Thyroid gland (tissue), 4 donors: ENCODE results near the gene NAV2. TPM values are rescaled to one million over a fixed set of nuclear protein-coding genes. Genes with fewer than 3 reads are reported as not detected.

Experiments
- DNase-seq, 2 donors: peaks; one replicate each; pipeline ENCODE4 v3.0.0-alpha.2; 2019
- H3K27ac ChIP-seq, 3 donors: fragments of 200-600 bp; sonication (generic); 1 replicate in 2 of 3; 2 replicates in 1 of 3; pipeline ENCODE4 v1.5.1; 2016 to 2019; ENCODE audit warnings: mild to moderate bottlenecking in 1 of 3, moderate library complexity in 1 of 3
- H3K27me3 ChIP-seq: fragments of 200-600 bp; sonication (generic); one replicate; pipeline ENCODE4 v1.5.1; 2019
- H3K36me3 ChIP-seq, 2 donors: fragments of 200-600 bp; sonication (generic); one replicate each; pipeline ENCODE4 v1.5.1; 2016 to 2019
- H3K4me1 ChIP-seq, 2 donors: fragments of 200-600 bp; sonication (generic); one replicate each; pipeline ENCODE4 v1.5.1; 2017 to 2019
- H3K4me3 ChIP-seq, 3 donors: fragments of 200-600 bp; sonication (generic); replicated peaks in 1 of 3; 1 replicate in 2 of 3; 2 replicates in 1 of 3; pipeline ENCODE4 v1.5.1; 2016; ENCODE audit warnings: mild to moderate bottlenecking in 1 of 3
- H3K9me3 ChIP-seq: fragments of 200-600 bp; sonication (generic); one replicate; pipeline ENCODE4 v1.5.1; 2017
- POLR2A ChIP-seq, 2 donors: fragments of 450-650 bp; IDR thresholded peaks; one replicate each; pipeline ENCODE4 v1.6.1; 2017; ENCODE audit warnings: antibody characterized with exemption in 2 of 2, mild to moderate bottlenecking in 2 of 2, moderate library complexity in 1 of 2
- WGBS, 2 donors: methylation state at CpG; one replicate each; pipeline ENCODE4 v1.1.5; 2017; 5-methylcytosine and 5-hydroxymethylcytosine counted together
- intact Hi-C: fragments of 100-400 bp; cut with DNase I; formaldehyde crosslinking; loops from one replicate; pipeline ENCODE4 v1.15.1; 2023
- total RNA-seq, 4 donors: library from RNA; depleted of rRNA; stranded (reverse); fragments of >200 nt; gene quantifications; one replicate each; pipeline ENCODE4 v1.2.3, GENCODE V29; 2016
- TF ChIP-seq, protein P1 (sequence below), 6 experiments: fragments of 200-600 bp in 3 of 6; fragments of 450-650 bp in 3 of 6; sonication (generic) in 3 of 6; IDR thresholded peaks; one replicate each; pipeline ENCODE4 v1.5.1; 2016 to 2019; ENCODE audit warnings: antibody characterized with exemption in 6 of 6, mild to moderate bottlenecking in 2 of 6, inconsistent platforms in 1 of 6, moderate library complexity in 1 of 6

The NAV2 gene
- total RNA-seq, 4 donors from 2014 or later = 34.8 to 88.6 (median 54.5) TPM

DNA sequence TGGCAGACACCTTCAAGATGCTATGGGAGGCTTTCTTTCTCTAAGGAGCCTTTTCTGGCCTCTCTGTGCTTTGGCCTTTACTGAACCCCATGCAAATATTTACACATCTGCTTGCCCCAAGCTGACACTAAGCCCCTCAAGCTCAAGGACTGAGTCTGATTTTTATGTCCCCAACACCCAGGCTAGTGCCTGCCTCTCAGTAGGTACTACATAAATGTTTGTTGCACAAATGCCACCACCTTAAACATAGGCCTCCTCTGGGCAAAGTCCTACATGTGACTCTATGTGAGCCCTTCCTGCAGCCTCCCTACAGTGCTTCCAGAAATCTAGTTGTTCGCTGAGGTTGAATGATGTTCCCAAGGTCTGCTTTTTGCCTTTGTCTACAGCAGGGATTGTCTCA lies 260.0 kb downstream of the NAV2 start:
- Histone ChIP-seq H3K4me1 (peaks cover 0 to 12% of the 10 kb centered on the region in 2 donors), H3K4me3 (no peak overlapping the region), H3K27ac (no peak overlapping the region), H3K27me3 (no peaks in the 10 kb centered on the region), H3K36me3 (no peaks in the 10 kb centered on the region), H3K9me3 (no peaks in the 10 kb centered on the region)
- TF ChIP-seq, protein P1, sequence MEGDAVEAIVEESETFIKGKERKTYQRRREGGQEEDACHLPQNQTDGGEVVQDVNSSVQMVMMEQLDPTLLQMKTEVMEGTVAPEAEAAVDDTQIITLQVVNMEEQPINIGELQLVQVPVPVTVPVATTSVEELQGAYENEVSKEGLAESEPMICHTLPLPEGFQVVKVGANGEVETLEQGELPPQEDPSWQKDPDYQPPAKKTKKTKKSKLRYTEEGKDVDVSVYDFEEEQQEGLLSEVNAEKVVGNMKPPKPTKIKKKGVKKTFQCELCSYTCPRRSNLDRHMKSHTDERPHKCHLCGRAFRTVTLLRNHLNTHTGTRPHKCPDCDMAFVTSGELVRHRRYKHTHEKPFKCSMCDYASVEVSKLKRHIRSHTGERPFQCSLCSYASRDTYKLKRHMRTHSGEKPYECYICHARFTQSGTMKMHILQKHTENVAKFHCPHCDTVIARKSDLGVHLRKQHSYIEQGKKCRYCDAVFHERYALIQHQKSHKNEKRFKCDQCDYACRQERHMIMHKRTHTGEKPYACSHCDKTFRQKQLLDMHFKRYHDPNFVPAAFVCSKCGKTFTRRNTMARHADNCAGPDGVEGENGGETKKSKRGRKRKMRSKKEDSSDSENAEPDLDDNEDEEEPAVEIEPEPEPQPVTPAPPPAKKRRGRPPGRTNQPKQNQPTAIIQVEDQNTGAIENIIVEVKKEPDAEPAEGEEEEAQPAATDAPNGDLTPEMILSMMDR (IDR thresholded peaks at IDR 0.05) = no peak
- no peak for TF ChIP-seq POLR2A (IDR thresholded peaks at IDR 0.05)
- 94 to 100% methylated on average over 1 of the region's 1 CpG for WGBS, 2 donors
- no peak for DNase-seq
- intact Hi-C loops = no loop called here

DNA sequence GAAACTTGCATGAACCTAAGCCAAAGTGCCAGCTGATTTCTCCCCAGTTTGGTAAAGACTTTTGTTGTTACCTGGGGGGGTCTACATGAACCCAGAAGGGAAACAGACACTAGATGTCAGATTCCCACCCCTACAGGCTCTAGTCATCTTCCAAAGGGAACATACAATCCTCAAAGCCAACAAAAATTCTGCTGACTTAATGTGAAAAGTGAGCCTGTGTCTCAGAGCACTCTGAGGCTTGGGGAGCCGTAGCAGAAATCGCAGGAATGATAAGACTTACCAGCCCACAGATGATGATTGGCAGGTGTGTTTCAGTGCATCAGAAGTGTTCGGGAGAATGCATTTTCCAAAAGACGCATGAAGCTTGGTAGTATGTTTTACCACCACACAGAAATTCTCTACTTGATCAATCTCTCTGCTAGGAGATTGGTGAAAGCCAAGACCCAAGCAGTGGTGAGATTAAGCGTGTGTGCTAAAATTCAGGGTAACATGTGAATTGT lies 260.5 kb downstream of the NAV2 start:
- Histone ChIP-seq H3K9me3 (no peaks in the 10 kb centered on the region), H3K36me3 (no peaks in the 10 kb centered on the region), H3K27ac (no peak overlapping the region), H3K4me3 (no peak overlapping the region), H3K27me3 (no peaks in the 10 kb centered on the region), H3K4me1 (peaks cover 0 to 14% of the 10 kb centered on the region in 2 donors)
- intact Hi-C loops = no loop called here
- TF ChIP-seq, protein P1 (IDR thresholded peaks at IDR 0.05) = no peak
- TF ChIP-seq POLR2A (IDR thresholded peaks at IDR 0.05) = no peak
- DNase-seq = no peak
- 93 to 96% methylated on average over 5 of the region's 5 CpGs for WGBS, 2 donors

GRCh38 chr11:19974886-19975285 lies 262.2 kb downstream of the NAV2 start:
- no peaks in the 10 kb centered on the region for H3K9me3 ChIP-seq
- no peak overlapping the region for H3K4me3 ChIP-seq
- H3K36me3 ChIP-seq = no peaks in the 10 kb centered on the region
- intact Hi-C loops = no loop called here
- no peak overlapping the region for H3K27ac ChIP-seq
- no peak for DNase-seq
- H3K27me3 ChIP-seq = no peaks in the 10 kb centered on the region
- no peak for TF ChIP-seq POLR2A (IDR thresholded peaks at IDR 0.05)
- TF ChIP-seq, protein P1 (IDR thresholded peaks at IDR 0.05) = no peak
- peaks cover 13 to 20% of the 10 kb centered on the region in 2 donors for H3K4me1 ChIP-seq
- WGBS, 2 donors = 86 to 95% methylated on average over 4 of the region's 4 CpGs

GRCh38 chr11:19975414-19975990 lies 262.9 kb downstream of the NAV2 start:
- 94% methylated on average over 7 of the region's 7 CpGs for WGBS, 2 donors
- peaks cover 19 to 23% of the 10 kb centered on the region in 2 donors for H3K4me1 ChIP-seq
- no peaks in the 10 kb centered on the region for H3K36me3 ChIP-seq
- no peak overlapping the region for H3K4me3 ChIP-seq
- no peak overlapping the region for H3K27ac ChIP-seq
- H3K27me3 ChIP-seq = no peaks in the 10 kb centered on the region
- TF ChIP-seq, protein P1 (IDR thresholded peaks at IDR 0.05) = no peak
- no peak for TF ChIP-seq POLR2A (IDR thresholded peaks at IDR 0.05)
- intact Hi-C loops = no loop called here
- no peak for DNase-seq
- H3K9me3 ChIP-seq = no peaks in the 10 kb centered on the region

GRCh38 chr11:19976281-19976941 lies 263.8 kb downstream of the NAV2 start:
- intact Hi-C loops = no loop called here
- TF ChIP-seq, protein P1 (IDR thresholded peaks at IDR 0.05) = no peak
- no peak for DNase-seq
- Histone ChIP-seq H3K9me3 (no peaks in the 10 kb centered on the region), H3K4me3 (no peak overlapping the region), H3K27me3 (no peaks in the 10 kb centered on the region), H3K27ac (no peak overlapping the region), H3K36me3 (no peaks in the 10 kb centered on the region), H3K4me1 (peaks cover 28 to 31% of the 10 kb centered on the region in 2 donors)
- 79 to 80% methylated on average over 7 of the region's 7 CpGs for WGBS, 2 donors
